A549 (cell line): ENCODE measurements around the gene BAIAP2L1.

Experiments
- BHLHE40 ChIP-seq: IDR thresholded peaks from 2 replicates; pipeline ENCODE4 v1.6.1; 2012; ENCODE audit warnings: low read depth, low read length, inconsistent platforms
- CHD2 ChIP-seq: fragments of 150-350 bp; IDR thresholded peaks from 2 replicates; pipeline ENCODE4 v1.6.1; 2014; ENCODE audit warnings: low read length; ENCODE audit not compliant: partially characterized antibody
- ESRRA ChIP-seq: fragments of 150-350 bp; IDR thresholded peaks from 2 replicates; pipeline ENCODE4 v1.6.1; 2014; ENCODE audit warnings: mild to moderate bottlenecking, low read length, borderline replicate concordance
- HOXA7 ChIP-seq: fragments of 250-450 bp; sonication (Bioruptor Pico); IDR thresholded peaks from 2 replicates; pipeline ENCODE4 v1.5.0; 2020; ENCODE audit warnings: mild to moderate bottlenecking, moderate library complexity
- KDM1A ChIP-seq: fragments of 200-600 bp; sonication (generic); IDR thresholded peaks from 2 replicates; pipeline ENCODE4 v1.6.1; 2016; ENCODE audit warnings: low read depth, mild to moderate bottlenecking
- NR3C1 ChIP-seq: fragments of >200 bp; sonication (Bioruptor Twin); formaldehyde crosslinking; IDR thresholded peaks from 3 replicates; pipeline ENCODE4 v1.6.1; 2017
- POLR2A ChIP-seq: IDR thresholded peaks from 2 replicates; pipeline ENCODE4 v1.6.1; 2012; ENCODE audit warnings: mild to moderate bottlenecking, low read length
- RAD21 ChIP-seq, 2 experiments: fragments of >200 bp in 1 of 2; sonication (Bioruptor Twin) in 1 of 2; formaldehyde crosslinking in 1 of 2; IDR thresholded peaks in 1 of 2; conservative IDR thresholded peaks in 1 of 2; 2 replicates in 1 of 2; 3 replicates in 1 of 2; pipeline ENCODE4 v1.6.1; 2012 to 2018; ENCODE audit warnings: inconsistent platforms in 1 of 2
- RARB ChIP-seq: fragments of 250-450 bp; sonication (Bioruptor Pico); IDR thresholded peaks from 2 replicates; pipeline ENCODE4 v1.8.0; 2021; ENCODE audit warnings: mild to moderate bottlenecking, moderate library complexity
- TF ChIP-seq, protein P1 (sequence below): fragments of >200 bp; sonication (Bioruptor Twin); formaldehyde crosslinking; IDR thresholded peaks from 3 replicates; pipeline ENCODE4 v1.5.1; 2016
- TF ChIP-seq, protein P2 (sequence below): fragments of 250-450 bp; sonication (Bioruptor Pico); IDR thresholded peaks from 2 replicates; pipeline ENCODE4 v1.5.0; 2021; ENCODE audit warnings: mild to moderate bottlenecking, moderate library complexity, borderline replicate concordance

DNA sequence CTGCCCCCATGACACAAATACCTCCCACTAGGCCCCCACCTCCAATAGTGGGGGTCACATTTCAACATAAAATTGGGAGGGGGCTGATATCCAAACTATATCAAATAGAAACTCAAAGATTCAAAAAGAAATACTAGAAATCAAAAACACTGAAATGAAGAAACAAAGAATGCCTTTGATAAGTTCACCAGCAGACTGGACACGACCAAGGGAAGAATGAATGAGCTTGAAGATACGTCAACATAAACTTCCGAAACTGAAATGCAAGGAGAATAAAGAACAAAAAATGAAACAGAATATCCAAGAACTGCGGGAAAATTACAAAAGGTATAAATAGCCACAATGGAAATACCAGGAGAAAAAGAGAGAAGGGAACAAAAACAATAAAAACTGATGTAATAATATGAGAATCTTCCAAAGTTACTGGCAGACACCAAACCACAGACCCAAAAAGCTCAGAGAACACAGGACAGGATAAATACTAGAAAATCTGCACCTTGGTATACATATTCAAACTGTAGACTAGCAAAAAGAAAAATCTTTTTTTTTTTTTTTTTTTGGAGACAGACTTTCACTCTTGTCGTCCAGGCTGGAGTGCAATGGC lies 69.9 kb downstream of the BAIAP2L1 start:
- TF ChIP-seq ESRRA (no peak), RAD21 (conservative IDR thresholded peaks at IDR 0.05 in 1 of 2, IDR thresholded peaks at IDR 0.05 in 1 of 2) (no peak), CHD2 (no peak), KDM1A (no peak), HOXA7 (CRISPR knock-in tag) (no peak), POLR2A (no peak), RARB (CRISPR knock-in tag) (no peak), BHLHE40 (no peak), NR3C1 (no peak)
- TF ChIP-seq, protein P1, sequence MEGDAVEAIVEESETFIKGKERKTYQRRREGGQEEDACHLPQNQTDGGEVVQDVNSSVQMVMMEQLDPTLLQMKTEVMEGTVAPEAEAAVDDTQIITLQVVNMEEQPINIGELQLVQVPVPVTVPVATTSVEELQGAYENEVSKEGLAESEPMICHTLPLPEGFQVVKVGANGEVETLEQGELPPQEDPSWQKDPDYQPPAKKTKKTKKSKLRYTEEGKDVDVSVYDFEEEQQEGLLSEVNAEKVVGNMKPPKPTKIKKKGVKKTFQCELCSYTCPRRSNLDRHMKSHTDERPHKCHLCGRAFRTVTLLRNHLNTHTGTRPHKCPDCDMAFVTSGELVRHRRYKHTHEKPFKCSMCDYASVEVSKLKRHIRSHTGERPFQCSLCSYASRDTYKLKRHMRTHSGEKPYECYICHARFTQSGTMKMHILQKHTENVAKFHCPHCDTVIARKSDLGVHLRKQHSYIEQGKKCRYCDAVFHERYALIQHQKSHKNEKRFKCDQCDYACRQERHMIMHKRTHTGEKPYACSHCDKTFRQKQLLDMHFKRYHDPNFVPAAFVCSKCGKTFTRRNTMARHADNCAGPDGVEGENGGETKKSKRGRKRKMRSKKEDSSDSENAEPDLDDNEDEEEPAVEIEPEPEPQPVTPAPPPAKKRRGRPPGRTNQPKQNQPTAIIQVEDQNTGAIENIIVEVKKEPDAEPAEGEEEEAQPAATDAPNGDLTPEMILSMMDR, result no peak
- TF ChIP-seq, protein P2, sequence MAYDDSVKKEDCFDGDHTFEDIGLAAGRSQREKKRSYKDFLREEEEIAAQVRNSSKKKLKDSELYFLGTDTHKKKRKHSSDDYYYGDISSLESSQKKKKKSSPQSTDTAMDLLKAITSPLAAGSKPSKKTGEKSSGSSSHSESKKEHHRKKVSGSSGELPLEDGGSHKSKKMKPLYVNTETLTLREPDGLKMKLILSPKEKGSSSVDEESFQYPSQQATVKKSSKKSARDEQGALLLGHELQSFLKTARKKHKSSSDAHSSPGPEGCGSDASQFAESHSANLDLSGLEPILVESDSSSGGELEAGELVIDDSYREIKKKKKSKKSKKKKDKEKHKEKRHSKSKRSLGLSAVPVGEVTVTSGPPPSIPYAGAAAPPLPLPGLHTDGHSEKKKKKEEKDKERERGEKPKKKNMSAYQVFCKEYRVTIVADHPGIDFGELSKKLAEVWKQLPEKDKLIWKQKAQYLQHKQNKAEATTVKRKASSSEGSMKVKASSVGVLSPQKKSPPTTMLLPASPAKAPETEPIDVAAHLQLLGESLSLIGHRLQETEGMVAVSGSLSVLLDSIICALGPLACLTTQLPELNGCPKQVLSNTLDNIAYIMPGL (CRISPR knock-in tag), result no peak
